Glutamatergic neuron (in vitro differentiated cells): ENCODE data around the gene ASTN2. TPM values are rescaled to one million over a fixed set of nuclear protein-coding genes. Genes with fewer than 3 reads are reported as not detected.

Experiments used
- DNase-seq: peaks from one replicate; pipeline ENCODE4 v3.0.0; 2022
- H3K27ac Mint-ChIP-seq: one replicate; pipeline ENCODE4 v1.8.0; 2020; ENCODE audit warnings: mild to moderate bottlenecking, mixed read lengths, inconsistent platforms; ENCODE audit not compliant: unreplicated experiment
- H3K27me3 Mint-ChIP-seq: one replicate; pipeline ENCODE4 v1.8.0; 2020; ENCODE audit warnings: mild to moderate bottlenecking, moderate library complexity, mixed read lengths, inconsistent platforms; ENCODE audit not compliant: unreplicated experiment
- H3K36me3 Mint-ChIP-seq: one replicate; pipeline ENCODE4 v1.8.0; 2020; ENCODE audit warnings: mild to moderate bottlenecking, mixed read lengths, inconsistent platforms; ENCODE audit not compliant: unreplicated experiment
- H3K4me1 Mint-ChIP-seq: one replicate; pipeline ENCODE4 v1.8.0; 2020; ENCODE audit warnings: mild to moderate bottlenecking, low read depth, mixed read lengths, inconsistent platforms; ENCODE audit not compliant: unreplicated experiment
- H3K4me3 Mint-ChIP-seq: one replicate; pipeline ENCODE4 v1.8.0; 2020; ENCODE audit warnings: mild to moderate bottlenecking, mixed read lengths, inconsistent platforms; ENCODE audit not compliant: unreplicated experiment
- H3K9me3 Mint-ChIP-seq: one replicate; pipeline ENCODE4 v1.8.0; 2020; ENCODE audit warnings: mild to moderate bottlenecking, moderate library complexity, mixed read lengths, inconsistent platforms; ENCODE audit not compliant: unreplicated experiment
- CTCF ChIP-seq: fragments of 200-600 bp; sonication (generic); IDR thresholded peaks from one replicate; pipeline ENCODE4 v1.5.0; 2021; ENCODE audit not compliant: partially characterized antibody, unreplicated experiment
- total RNA-seq: library from RNA; stranded (reverse); fragmentation: NEBNext Ultra II Directional; extraction: Animal tissue kit (Norgen Biotek cat#: 25700); gene quantifications from one replicate; pipeline ENCODE4 v1.2.1, GENCODE V29; 2021; ENCODE audit not compliant: unreplicated experiment

The ASTN2 gene
- total RNA-seq, 1 donor from 2014 or later, result 134 TPM

- no peak overlapping the region for H3K4me3 Mint-ChIP-seq
- TF ChIP-seq CTCF, result no peak
- DNase-seq, result no peak
- no peak overlapping the region for H3K27ac Mint-ChIP-seq
- H3K4me1 Mint-ChIP-seq, result peaks cover 19% of the 10 kb centered on the region
- peaks cover 1% of the 10 kb centered on the region for H3K27me3 Mint-ChIP-seq
- peaks cover 2% of the 10 kb centered on the region for H3K9me3 Mint-ChIP-seq
- no peaks in the 10 kb centered on the region for H3K36me3 Mint-ChIP-seq
These were observed 371.7 kb downstream of the ASTN2 start for GRCh38 chr9:117043159-117043558.

- Mint-ChIP-seq H3K27me3 (no peaks in the 10 kb centered on the region), H3K9me3 (peaks cover 2% of the 10 kb centered on the region), H3K27ac (no peak overlapping the region), H3K36me3 (peaks cover 5% of the 10 kb centered on the region), H3K4me3 (no peak overlapping the region), H3K4me1 (peaks cover 3% of the 10 kb centered on the region)
- TF ChIP-seq CTCF, result no peak
- DNase-seq, result no peak
These were observed 379.3 kb downstream of the ASTN2 start for GRCh38 chr9:117035546-117035945.

GRCh38 chr9:117034866-117035265 lies 380.0 kb downstream of the ASTN2 start:
- Mint-ChIP-seq H3K4me1 (peaks cover 3% of the 10 kb centered on the region), H3K36me3 (peaks cover 5% of the 10 kb centered on the region), H3K4me3 (no peak overlapping the region), H3K27me3 (no peaks in the 10 kb centered on the region), H3K27ac (no peak overlapping the region), H3K9me3 (peaks cover 2% of the 10 kb centered on the region)
- no peak for DNase-seq
- no peak for TF ChIP-seq CTCF

GRCh38 chr9:117030254-117030768 lies 384.5 kb downstream of the ASTN2 start:
- H3K27me3 Mint-ChIP-seq, result no peaks in the 10 kb centered on the region
- no peaks in the 10 kb centered on the region for H3K36me3 Mint-ChIP-seq
- no peak overlapping the region for H3K27ac Mint-ChIP-seq
- TF ChIP-seq CTCF, result no peak
- no peak overlapping the region for H3K4me3 Mint-ChIP-seq
- peaks cover 3% of the 10 kb centered on the region for H3K4me1 Mint-ChIP-seq
- DNase-seq, result no peak
- peaks cover 2% of the 10 kb centered on the region for H3K9me3 Mint-ChIP-seq

- no peak for TF ChIP-seq CTCF
- no peak overlapping the region for H3K4me3 Mint-ChIP-seq
- no peak overlapping the region for H3K27ac Mint-ChIP-seq
- H3K9me3 Mint-ChIP-seq, result peaks cover 2% of the 10 kb centered on the region
- peaks cover 3% of the 10 kb centered on the region for H3K4me1 Mint-ChIP-seq
- DNase-seq, result no peak
- no peaks in the 10 kb centered on the region for H3K36me3 Mint-ChIP-seq
- no peaks in the 10 kb centered on the region for H3K27me3 Mint-ChIP-seq
These were observed 385.5 kb downstream of the ASTN2 start for GRCh38 chr9:117029341-117029740.
